Breast epithelium (tissue), 4 donors: ENCODE results near the gene TRIM15. TPM values are rescaled to one million over a fixed set of nuclear protein-coding genes. Genes with fewer than 3 reads are reported as not detected.

Source experiments
- DNase-seq, 2 donors: peaks; one replicate each; pipeline ENCODE4 v3.0.0-alpha.2; 2019; ENCODE audit warnings: low spot score in 2 of 2
- H3K27ac ChIP-seq, 2 donors: fragments of 200-600 bp; sonication (generic) in 1 of 2; one replicate each; pipeline ENCODE4 v1.5.1; 2016 to 2019; ENCODE audit warnings: mild to moderate bottlenecking in 1 of 2
- H3K27me3 ChIP-seq, 2 donors: fragments of 200-600 bp; sonication (generic) in 1 of 2; one replicate each; pipeline versions ENCODE4 v1.5.1 to v1.6.0; 2017 to 2019; ENCODE audit warnings: control low read depth in 1 of 2, mild to moderate bottlenecking in 1 of 2
- H3K36me3 ChIP-seq: fragments of 200-600 bp; one replicate; pipeline ENCODE4 v1.5.1; 2019
- H3K4me1 ChIP-seq, 2 donors: fragments of 200-600 bp; sonication (generic); one replicate each; pipeline ENCODE4 v1.5.1; 2016 to 2019; ENCODE audit warnings: control low read depth in 1 of 2
- H3K4me3 ChIP-seq, 3 donors: fragments of 200-600 bp; sonication (generic); 1 replicate in 2 of 3; 2 replicates in 1 of 3; pipeline ENCODE4 v1.5.1; 2016 to 2019; ENCODE audit warnings: mild to moderate bottlenecking in 3 of 3, moderate library complexity in 2 of 3
- H3K9me3 ChIP-seq, 2 donors: fragments of 200-600 bp; sonication (generic) in 1 of 2; one replicate each; pipeline ENCODE4 v1.5.1; 2016 to 2019; ENCODE audit warnings: control low read depth in 1 of 2
- CTCF ChIP-seq, 3 donors: fragments of 450-650 bp; IDR thresholded peaks; one replicate each; pipeline ENCODE4 v1.5.1; 2016 to 2017; ENCODE audit warnings: antibody characterized with exemption in 3 of 3, mild to moderate bottlenecking in 3 of 3, moderate library complexity in 3 of 3
- POLR2A ChIP-seq: fragments of 450-650 bp; IDR thresholded peaks from one replicate; pipeline ENCODE4 v1.6.1; 2016; ENCODE audit warnings: antibody characterized with exemption, mild to moderate bottlenecking, moderate library complexity
- POLR2AphosphoS5 ChIP-seq, 3 donors: sonication (generic); formaldehyde crosslinking; IDR thresholded peaks; one replicate each; pipeline ENCODE4 v1.6.1; 2017; ENCODE audit warnings: antibody characterized with exemption in 3 of 3
- intact Hi-C: fragments of 100-400 bp; cut with DNase I; formaldehyde crosslinking; loops from one replicate; pipeline ENCODE4 v1.15.1; 2023; ENCODE audit warnings: low total_unique reads
- total RNA-seq, 3 donors: library from RNA; depleted of rRNA; stranded (reverse); fragments of >200 nt; gene quantifications; one replicate each; pipeline ENCODE4 v1.1.0, GENCODE V29; 2016

The TRIM15 gene
- total RNA-seq, 3 donors from 2014 or later, result 0.33 TPM; not detected in 2

DNA sequence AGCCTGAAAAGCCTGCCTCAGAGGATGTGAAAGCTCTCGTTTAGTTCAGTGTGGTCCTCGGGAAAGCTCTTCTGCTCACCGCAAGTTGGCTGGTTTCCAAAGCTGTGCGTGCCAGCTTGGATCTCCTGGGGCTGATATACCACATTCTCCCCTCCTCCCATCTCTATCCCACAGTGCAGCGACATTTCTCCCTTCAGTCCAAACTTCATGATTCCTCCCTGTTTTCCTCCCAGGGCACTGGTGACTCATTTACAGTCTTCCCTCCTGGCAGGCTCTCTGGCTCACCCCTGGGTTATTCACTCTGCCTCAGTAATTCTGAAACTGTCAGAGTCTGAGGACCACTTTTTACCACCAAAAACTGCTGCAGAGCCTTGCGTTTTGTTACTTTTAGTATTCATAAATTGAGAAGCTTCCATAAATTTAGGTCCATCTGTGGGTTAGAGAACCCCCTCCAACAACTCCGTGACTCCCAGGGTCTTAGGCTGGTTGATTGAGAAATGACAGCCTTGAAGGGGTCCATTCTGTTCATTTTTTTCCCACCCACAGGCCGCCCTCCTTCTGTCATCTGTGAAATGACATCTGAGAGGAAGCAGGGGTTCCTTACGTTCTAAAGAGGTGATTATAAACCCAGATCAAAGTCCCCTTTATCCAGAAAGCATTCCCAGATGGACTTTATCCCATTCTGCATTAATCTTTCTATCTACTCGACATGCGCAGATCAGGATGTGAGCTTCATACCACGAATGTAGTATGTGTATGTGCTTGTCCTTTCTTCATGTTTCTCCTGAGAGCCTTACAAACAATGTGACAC is 8.4 kb upstream of the TRIM15 start:
- H3K27me3 ChIP-seq, result no peaks in the 10 kb centered on the region
- no peak overlapping the region for H3K27ac ChIP-seq
- no peak for TF ChIP-seq CTCF (IDR thresholded peaks at IDR 0.05)
- no peak for TF ChIP-seq POLR2AphosphoS5 (IDR thresholded peaks at IDR 0.05)
- no peak for TF ChIP-seq POLR2A
- H3K4me3 ChIP-seq, result no peak overlapping the region
- no peaks in the 10 kb centered on the region for H3K9me3 ChIP-seq
- no peak for DNase-seq
- no peaks in the 10 kb centered on the region for H3K36me3 ChIP-seq
- intact Hi-C loops, result no loop called here
- H3K4me1 ChIP-seq, result peaks cover 0 to 4% of the 10 kb centered on the region in 2 donors

DNA sequence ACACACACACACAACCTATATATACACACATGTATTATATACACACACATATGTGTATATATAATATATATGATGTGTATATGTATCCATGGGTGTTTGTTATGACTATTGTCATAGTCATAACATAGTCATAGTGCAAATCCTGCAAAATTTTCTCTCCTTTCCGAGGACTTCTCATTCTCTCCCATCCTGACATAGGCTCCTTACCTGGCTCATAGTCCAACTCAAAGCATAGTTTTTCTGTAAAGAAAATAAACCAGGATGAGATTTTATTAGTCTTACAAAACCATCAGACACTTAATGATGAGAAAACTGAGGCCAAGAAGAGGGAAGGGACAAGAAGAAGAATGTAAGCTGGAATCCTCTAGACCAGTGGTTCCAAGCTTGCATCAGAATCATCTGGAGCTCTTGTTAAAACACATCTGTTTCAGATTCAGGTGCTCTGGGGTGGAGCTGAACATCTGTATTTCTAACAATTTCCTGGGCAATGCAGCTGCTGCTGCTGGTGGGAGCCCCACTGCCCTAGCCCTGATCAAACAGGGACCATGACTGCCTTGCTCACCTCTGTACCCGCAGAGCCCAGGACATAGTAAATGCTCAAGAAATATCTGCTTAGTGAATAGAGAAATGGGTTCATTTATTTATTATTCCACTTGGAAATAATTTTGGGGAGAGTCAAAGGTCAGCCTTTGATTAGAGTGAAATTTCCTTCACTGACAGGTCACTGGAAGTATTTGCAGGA is 7.7 kb upstream of the TRIM15 start:
- Histone ChIP-seq H3K4me1 (peaks cover 0 to 4% of the 10 kb centered on the region in 2 donors), H3K36me3 (no peaks in the 10 kb centered on the region), H3K4me3 (no peak overlapping the region), H3K27me3 (no peaks in the 10 kb centered on the region), H3K27ac (no peak overlapping the region), H3K9me3 (no peaks in the 10 kb centered on the region)
- DNase-seq, result no peak
- intact Hi-C loops, result no loop called here
- TF ChIP-seq POLR2AphosphoS5 (IDR thresholded peaks at IDR 0.05) (no peak), CTCF (IDR thresholded peaks at IDR 0.05) (no peak), POLR2A (no peak)

GRCh38 chr6:30156262-30156599 is 7.1 kb upstream of the TRIM15 start:
- H3K9me3 ChIP-seq, result no peaks in the 10 kb centered on the region
- TF ChIP-seq CTCF (IDR thresholded peaks at IDR 0.05) (no peak), POLR2A (no peak), POLR2AphosphoS5 (IDR thresholded peaks at IDR 0.05) (no peak)
- no peak for DNase-seq
- intact Hi-C loops, result no loop called here
- peaks cover 0 to 4% of the 10 kb centered on the region in 2 donors for H3K4me1 ChIP-seq
- H3K27me3 ChIP-seq, result no peaks in the 10 kb centered on the region
- H3K27ac ChIP-seq, result no peak overlapping the region
- H3K4me3 ChIP-seq, result no peak overlapping the region
- H3K36me3 ChIP-seq, result no peaks in the 10 kb centered on the region

GRCh38 chr6:30156774-30157173 is 6.6 kb upstream of the TRIM15 start:
- peaks cover 0 to 4% of the 10 kb centered on the region in 2 donors for H3K4me1 ChIP-seq
- no peak for DNase-seq
- H3K4me3 ChIP-seq, result no peak overlapping the region
- TF ChIP-seq POLR2A (no peak), POLR2AphosphoS5 (IDR thresholded peaks at IDR 0.05) (no peak), CTCF (IDR thresholded peaks at IDR 0.05) (no peak)
- no peaks in the 10 kb centered on the region for H3K36me3 ChIP-seq
- H3K9me3 ChIP-seq, result no peaks in the 10 kb centered on the region
- intact Hi-C loops, result no loop called here
- H3K27me3 ChIP-seq, result no peaks in the 10 kb centered on the region
- H3K27ac ChIP-seq, result no peak overlapping the region

DNA sequence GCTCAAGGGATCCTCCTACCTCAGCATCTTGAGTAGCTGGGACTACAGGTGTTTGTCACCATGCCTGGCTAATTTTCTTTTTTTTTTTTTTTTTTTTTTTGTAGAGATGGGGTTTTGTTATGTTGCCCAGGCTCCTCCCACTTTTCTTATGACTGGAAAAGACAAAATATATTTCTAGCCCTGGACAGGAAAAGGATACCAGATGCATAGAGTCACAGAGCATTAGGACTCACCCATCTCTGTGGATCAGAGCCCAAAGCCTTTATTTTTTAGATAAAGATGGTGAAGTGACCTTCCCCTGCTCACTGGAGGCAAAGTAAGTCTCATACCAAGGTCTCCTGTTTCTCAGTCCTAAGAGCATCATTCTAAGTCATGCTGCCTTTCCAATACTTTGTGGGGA is 5.8 kb upstream of the TRIM15 start:
- TF ChIP-seq POLR2A (no peak), POLR2AphosphoS5 (IDR thresholded peaks at IDR 0.05) (no peak), CTCF (IDR thresholded peaks at IDR 0.05) (no peak)
- H3K27me3 ChIP-seq, result no peaks in the 10 kb centered on the region
- peaks cover 0 to 4% of the 10 kb centered on the region in 2 donors for H3K4me1 ChIP-seq
- H3K9me3 ChIP-seq, result no peaks in the 10 kb centered on the region
- intact Hi-C loops, result no loop called here
- no peak overlapping the region for H3K27ac ChIP-seq
- DNase-seq, result no peak
- H3K4me3 ChIP-seq, result no peak overlapping the region
- no peaks in the 10 kb centered on the region for H3K36me3 ChIP-seq
